ENCODE data around the gene CFAP77. TPM values are rescaled to one million over a fixed set of nuclear protein-coding genes. Genes with fewer than 3 reads are reported as not detected.
A peak's percentile ranks its signal among the peaks of the same experiment; 100 is the strongest.
"Not testable (repeated sequence)": the region's sequence is repeated elsewhere in the genome, so short reads cannot be mapped to it uniquely, and the experiment has no call there.

CFAP77 gene
- not detected for total RNA-seq

DNA sequence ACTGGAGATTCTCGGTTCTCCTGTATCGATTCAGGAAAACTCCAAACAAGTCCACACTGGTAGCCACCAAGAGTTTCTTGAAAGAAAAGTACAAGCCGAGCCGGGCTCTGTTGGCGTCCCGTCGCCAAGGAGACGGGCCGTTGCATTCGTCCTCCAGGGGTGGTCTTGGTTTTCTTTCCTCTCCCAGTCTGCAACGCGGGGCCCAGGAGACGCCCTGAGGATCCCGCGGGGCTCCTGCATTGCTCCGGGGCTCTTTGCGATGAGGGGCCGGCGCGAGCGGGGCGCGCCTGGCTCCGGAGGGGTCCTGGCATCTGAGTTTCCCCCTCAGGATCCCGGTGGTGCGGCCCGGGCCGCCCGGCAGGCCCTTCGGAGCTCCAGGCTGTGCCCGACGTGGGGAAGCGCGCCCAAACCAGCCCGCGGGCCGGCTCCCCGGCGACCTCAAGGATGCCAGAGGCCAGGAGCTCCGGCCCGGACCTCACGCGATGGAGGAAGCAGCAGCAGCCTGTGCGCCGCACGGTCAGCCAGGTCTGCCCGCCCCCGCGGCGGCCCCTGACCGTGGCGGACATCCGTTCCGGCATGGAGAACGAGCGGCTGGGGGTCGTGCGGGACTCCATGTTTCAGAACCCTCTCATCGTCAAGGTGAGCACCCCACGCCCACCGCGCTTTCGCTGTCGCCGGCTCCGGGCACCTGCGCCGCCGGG lies at the start of gene CFAP77:
Gene CFAP77, plus strand, starts transcription at position 384 of the 701 bp plus-strand sequence. Its CDS starts 61 bp downstream, at position 445.
- peaks cover 17% of the 10 kb centered on the region in 2 donors for H3K36me3 Mint-ChIP-seq
- H3K27ac Mint-ChIP-seq: peak within 1 kb of the TSS in 1 of 2 donors; percentile 29
- H3K9me3 Mint-ChIP-seq: no peaks in the 10 kb centered on the region
- ATAC-seq (peak in 1 of 2 donors; percentile 27), DNase-seq (ENCODE audit: low spot score in 2 of 2) (no peak)

DNA sequence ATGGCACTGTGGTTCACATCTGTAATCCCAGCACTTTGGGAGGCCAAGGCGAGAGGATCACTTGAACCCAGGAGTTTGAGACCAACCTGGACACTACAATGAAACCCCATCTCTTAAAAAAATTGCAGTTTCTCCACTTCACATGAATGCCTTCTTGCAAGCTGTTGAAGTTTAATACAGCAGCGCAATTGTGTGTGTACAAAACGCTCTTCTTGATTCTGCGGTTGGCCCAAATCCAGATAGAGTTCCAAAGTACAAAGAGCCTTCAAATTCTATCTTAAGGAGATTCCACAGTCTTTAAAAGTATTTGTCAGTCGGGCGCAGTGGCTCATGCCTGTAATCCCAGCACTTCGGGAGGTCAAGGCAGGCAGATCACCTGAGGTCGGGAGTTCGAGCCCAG lies 45.9 kb upstream of the CFAP77 start:
- H3K9me3 Mint-ChIP-seq: no peaks in the 10 kb centered on the region
- no peak for ATAC-seq
- H3K36me3 Mint-ChIP-seq: no peaks in the 10 kb centered on the region
- H3K27ac Mint-ChIP-seq: peak overlapping the region in 1 of 2 donors; percentile 9
- DNase-seq (ENCODE audit: low spot score in 2 of 2): no peak

DNA sequence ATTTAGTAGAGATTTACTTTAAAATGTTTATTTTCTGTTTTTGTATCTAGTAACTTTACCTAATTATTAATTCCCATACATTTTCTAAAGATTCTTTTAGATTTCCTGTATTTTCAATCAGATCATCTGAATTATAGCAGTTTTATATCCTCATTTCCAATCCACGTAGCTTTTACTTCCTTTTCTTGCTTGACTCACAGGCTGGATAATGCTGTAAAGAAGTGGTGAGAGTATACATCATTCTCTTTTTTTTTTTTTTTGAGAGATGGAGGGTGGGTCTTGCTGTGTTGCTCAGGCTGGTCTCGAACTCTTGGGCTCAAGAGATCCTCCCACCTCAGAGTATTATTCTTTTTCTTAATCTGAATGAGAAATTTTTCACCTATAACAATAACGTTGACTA lies 44.0 kb upstream of the CFAP77 start:
- no peak overlapping the region for H3K27ac Mint-ChIP-seq
- DNase-seq (ENCODE audit: low spot score in 2 of 2) (no peak), ATAC-seq (no peak)
- H3K36me3 Mint-ChIP-seq: no peaks in the 10 kb centered on the region
- H3K9me3 Mint-ChIP-seq: no peaks in the 10 kb centered on the region

DNA sequence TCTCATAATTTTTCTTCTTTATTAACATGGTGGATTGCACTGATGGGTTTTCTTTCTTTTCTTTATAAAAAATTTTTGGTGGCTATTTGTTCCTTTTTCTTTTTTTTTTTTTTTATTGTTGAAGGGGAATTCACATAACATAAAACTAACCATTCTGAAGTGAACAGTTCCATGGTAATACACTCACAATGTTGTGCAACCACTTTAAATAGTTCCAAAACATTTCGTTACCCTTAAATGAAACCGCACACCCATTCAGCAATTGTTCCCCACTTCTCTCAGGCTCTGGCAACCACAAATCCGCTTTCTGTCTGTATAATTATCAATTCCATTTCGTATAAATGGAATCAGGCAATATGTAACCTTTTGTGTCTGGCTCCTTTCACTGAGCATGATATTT lies 43.5 kb upstream of the CFAP77 start:
- DNase-seq (ENCODE audit: low spot score in 2 of 2) (no peak), ATAC-seq (no peak)
- Mint-ChIP-seq H3K36me3 (no peaks in the 10 kb centered on the region), H3K9me3 (no peaks in the 10 kb centered on the region), H3K27ac (no peak overlapping the region)

DNA sequence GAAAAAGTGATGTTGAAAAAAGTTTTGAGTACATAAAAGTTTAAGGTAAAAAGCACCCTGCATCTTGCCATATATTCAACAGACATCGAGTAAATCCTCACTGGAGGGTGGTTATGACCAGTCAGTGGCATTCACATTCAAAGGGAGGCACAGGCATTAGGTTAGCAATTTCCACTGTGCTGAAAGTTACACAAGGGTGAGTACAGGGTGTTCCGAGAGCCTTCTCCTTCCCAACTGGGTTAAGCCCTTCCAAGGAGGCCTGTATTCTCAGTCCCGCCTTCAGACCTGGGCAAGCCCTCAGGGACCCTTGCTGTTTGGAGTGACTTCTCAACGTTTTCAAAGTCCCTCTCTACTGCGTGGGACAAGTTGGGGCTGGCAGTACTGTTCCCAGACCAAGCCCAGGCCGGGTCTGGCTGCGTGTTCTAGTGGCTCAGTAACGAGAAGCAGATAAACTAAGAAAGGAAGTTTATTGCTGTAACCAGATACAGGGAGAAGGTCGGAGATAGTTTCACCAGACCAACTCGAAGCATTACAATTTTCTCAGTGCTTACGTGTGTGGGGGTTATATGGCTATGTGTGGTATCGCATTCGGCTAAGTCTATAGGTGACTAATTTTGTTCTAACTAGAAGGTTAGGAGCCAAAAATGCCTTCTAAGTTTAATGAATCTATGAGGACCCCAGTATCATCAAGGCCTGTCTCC lies 42.2 kb upstream of the CFAP77 start:
- ATAC-seq (no peak), DNase-seq (ENCODE audit: low spot score in 2 of 2) (no peak)
- no peak overlapping the region for H3K27ac Mint-ChIP-seq
- no peaks in the 10 kb centered on the region for H3K36me3 Mint-ChIP-seq
- no peaks in the 10 kb centered on the region for H3K9me3 Mint-ChIP-seq

DNA sequence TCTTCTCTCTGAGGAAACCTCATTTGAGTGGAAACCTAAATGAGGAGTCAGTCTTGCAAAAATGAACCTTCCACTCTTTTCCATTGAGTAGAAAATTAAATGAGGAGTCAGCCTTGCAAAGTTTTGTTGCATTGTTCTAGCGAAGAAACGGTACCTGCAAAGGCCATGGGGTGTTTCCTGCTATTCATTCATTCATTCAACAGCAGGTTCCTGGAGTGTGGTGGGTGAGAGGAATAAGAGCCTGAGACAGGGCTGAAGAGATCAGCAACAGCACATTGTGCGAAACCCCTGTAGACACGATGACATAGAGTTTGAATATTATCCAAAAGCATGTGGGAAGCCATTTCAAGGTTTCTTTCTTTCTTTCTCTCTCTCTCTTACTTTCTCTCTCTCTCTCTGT lies 40.6 kb upstream of the CFAP77 start:
- no peaks in the 10 kb centered on the region for H3K9me3 Mint-ChIP-seq
- no peak overlapping the region for H3K27ac Mint-ChIP-seq
- DNase-seq (ENCODE audit: low spot score in 2 of 2) (no peak), ATAC-seq (no peak)
- no peaks in the 10 kb centered on the region for H3K36me3 Mint-ChIP-seq

DNA sequence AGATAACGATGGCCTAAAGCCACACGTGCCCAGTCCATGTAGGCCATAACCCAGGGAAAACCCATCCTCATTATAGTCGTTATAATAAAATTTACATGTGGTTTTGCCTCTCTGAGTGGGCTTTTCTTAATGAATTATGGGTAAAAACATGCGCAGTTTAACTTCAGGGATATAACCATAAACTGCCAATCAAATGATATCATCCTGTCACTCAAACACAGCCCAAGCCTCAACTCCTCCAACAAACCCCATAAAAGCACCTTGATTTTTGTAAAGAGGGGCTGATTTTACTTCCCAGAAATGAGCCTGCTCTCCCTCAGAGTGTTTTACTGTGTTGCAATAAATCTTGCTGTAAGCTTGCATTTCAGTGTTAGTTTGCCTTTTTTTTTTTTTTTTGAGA lies 39.4 kb upstream of the CFAP77 start:
- Mint-ChIP-seq H3K36me3 (peaks cover 0 to 6% of the 10 kb centered on the region in 2 donors), H3K9me3 (no peaks in the 10 kb centered on the region), H3K27ac (no peak overlapping the region)
- DNase-seq (ENCODE audit: low spot score in 2 of 2) (no peak), ATAC-seq (no peak)

DNA sequence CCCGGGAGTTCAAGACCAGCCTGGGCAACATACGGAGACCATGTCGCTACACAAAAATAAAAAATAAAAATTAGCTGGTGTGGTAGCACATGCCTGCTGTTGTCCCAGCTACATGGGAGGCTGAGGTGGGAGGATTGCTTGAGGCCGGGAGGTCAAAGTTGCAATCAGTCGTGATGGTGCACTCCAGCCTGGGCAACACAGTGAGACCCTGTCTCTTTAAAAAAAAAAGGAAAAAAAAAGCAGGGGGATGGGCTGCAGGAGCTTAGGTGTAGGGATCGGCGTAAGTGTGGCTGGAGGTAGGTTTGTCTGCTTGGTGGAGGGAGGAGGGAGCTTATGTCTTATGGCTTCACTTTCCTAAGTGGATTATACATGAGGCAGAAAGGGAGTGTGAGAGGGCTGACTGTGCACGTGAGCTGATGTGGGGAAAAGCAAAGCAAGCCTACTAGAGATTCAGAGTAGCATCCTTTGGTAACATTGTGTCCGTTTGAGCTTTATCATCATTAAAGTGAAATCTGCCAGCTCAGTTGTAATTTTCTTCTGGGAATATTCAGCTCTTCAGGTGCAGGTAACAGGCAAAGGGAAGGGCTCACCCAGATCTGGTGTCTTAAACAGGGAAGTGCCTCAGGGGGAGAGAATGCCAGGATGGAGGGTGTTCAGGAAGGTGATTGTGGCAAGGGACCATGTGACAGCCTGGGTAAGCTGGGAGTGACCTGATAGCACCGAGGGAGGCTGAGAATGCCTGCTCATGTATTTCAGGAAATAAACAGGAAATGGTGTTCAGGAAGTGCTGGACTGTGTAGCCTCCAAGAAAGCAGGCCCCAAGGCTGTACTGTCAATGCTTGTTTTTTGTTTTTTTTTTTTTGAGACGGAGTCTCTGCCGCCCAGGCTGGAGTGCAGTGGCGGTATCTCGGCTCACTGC lies 37.6 kb upstream of the CFAP77 start:
- no peak for DNase-seq (ENCODE audit: low spot score in 2 of 2)
- Mint-ChIP-seq H3K9me3 (no peaks in the 10 kb centered on the region), H3K36me3 (peaks cover 0 to 12% of the 10 kb centered on the region in 2 donors), H3K27ac (peak overlapping the region; percentile 74 to 92)
- peak in 1 of 2 donors; percentile 53 for ATAC-seq

DNA sequence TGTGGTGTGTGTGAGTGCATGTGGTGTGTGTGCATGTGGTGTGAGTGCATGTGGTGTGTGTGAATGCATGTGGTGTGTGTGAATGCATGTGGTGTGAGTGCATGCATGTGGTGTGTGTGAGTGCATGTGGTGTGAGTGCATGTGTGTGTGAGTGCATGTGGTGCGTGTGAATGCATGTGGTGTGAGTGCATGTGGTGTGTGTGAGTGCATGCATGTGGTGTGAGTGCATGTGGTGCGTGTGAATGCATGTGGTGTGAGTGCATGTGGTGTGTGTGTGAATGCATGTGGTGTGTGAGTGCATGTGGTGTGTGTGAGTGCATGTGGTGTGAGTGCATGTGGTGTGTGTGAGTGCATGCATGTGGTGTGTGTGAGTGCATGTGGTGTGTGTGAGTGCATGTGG lies 32.2 kb upstream of the CFAP77 start:
- not testable (repeated sequence) for H3K27ac Mint-ChIP-seq; DNase-seq (ENCODE audit: low spot score in 2 of 2); ATAC-seq; H3K9me3 Mint-ChIP-seq
- peaks cover 0 to 12% of the 10 kb centered on the region in 2 donors for H3K36me3 Mint-ChIP-seq

DNA sequence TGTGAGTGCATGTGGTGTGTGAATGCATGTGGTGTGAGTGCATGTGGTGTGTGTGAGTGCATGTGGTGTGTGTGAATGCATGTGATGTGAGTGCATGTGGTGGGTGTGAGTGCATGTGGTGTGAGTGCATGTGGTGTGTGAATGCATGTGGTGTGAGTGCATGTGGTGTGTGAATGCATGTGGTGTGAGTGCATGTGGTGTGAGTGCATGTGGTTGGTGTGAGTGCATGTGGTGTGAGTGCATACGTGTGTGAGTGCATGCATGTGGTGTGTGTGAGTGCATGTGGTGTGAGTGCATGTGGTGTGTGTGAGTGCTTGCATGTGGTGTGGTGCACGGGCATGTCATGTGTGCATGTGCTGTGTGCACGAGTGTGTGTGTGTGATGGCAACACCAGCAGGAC lies 31.6 kb upstream of the CFAP77 start:
- not testable (repeated sequence) for H3K9me3 Mint-ChIP-seq; DNase-seq (ENCODE audit: low spot score in 2 of 2); ATAC-seq; H3K27ac Mint-ChIP-seq
- peaks cover 0 to 16% of the 10 kb centered on the region in 2 donors for H3K36me3 Mint-ChIP-seq

DNA sequence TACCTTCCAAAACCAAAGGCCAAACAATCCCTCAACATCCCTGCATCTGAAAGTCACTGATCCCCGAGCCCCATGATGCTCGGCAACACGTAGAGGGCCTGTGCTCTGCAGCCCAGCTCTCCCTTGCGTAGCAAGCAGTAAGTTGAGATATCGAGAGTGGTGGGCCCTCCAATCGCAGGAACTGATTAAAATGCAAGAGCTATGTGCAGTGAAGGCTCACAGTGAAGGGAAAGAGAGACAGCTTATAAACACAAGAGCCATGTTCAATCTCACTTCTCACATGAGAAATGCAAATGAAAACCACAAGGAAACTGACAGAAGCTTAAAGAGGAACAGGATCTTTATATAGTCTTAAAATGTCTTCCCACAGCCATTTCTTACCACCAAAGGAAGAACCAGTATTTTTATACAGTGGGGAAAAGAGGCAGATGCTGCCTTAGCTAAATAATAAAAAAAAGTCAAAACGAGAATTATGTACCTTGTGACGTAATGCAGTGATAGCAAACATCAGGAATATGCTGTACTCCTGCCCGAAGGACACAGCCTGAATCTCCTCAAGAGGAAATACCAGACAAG lies 28.0 kb upstream of the CFAP77 start:
- ATAC-seq: no peak
- Mint-ChIP-seq H3K27ac (peak overlapping the region in 1 of 2 donors; percentile 70), H3K9me3 (no peaks in the 10 kb centered on the region), H3K36me3 (peaks cover 7 to 20% of the 10 kb centered on the region in 2 donors)
- DNase-seq (ENCODE audit: low spot score in 2 of 2): no peak

DNA sequence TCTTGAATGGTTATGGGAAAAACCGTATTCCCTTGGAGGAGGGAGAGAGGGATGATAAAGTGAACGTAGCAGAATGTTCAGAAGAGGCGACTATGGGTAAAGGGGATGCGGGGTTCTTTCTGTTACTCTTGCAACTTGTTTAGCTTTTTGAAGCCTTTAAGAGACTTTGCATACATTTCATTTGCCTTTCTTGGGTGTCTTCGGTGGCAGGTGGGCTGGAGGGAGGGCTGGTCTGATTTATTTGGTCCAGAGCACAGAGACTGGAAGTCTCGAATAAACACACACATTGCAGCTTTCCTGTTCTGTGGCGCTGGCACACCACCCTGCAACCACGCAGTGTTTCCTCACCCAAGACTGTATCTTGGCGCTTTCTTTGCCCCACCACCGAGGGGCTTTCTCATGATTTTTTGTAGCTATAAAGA lies 26.5 kb upstream of the CFAP77 start:
- Mint-ChIP-seq H3K27ac (no peak overlapping the region), H3K36me3 (peaks cover 13 to 20% of the 10 kb centered on the region in 2 donors), H3K9me3 (no peaks in the 10 kb centered on the region)
- DNase-seq (ENCODE audit: low spot score in 2 of 2): no peak
- ATAC-seq: no peak

DNA sequence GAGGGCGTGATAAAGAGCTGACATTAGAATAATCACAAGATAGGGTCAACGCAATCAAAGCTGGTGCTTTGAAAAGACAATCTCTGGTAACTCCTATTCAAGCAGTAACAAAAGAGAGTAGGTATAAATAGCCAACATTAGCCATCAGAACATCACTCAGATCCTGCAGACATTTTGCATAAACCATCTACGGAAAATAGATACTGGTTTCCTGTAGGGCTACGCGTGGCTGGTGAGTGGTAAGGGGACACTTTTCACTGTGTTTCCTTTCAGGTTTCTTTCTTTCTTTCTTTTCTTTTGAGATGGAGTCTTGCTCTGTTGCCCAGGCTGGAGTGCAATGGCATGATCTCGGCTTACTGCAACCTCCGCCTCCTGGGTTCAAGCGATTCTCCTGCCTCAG lies 25.6 kb upstream of the CFAP77 start:
- ATAC-seq (no peak), DNase-seq (ENCODE audit: low spot score in 2 of 2) (no peak)
- Mint-ChIP-seq H3K9me3 (no peaks in the 10 kb centered on the region), H3K27ac (no peak overlapping the region), H3K36me3 (peaks cover 13 to 20% of the 10 kb centered on the region in 2 donors)

DNA sequence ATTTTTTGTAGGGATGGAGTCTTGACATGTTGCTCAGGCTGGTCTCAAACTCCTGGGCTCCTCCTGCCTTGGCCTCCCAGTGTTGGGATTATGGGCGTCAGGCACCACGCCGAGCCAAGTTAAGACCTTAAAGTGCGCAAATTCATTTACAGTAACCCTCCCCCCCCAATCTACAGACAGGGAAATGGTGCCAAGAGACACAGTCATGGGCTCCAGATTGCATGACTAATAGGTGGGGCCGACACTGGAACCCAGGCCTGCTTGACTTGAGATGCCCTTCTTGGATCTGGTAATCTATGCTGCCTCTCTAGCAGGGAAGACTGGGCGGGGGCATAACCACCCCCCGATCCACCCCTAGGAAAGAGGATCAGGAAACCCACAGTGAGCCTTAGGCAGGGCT lies 22.9 kb upstream of the CFAP77 start:
- Mint-ChIP-seq H3K27ac (peak overlapping the region in 1 of 2 donors; percentile 1), H3K9me3 (no peaks in the 10 kb centered on the region), H3K36me3 (peaks cover 18 to 27% of the 10 kb centered on the region in 2 donors)
- ATAC-seq (no peak), DNase-seq (ENCODE audit: low spot score in 2 of 2) (no peak)

DNA sequence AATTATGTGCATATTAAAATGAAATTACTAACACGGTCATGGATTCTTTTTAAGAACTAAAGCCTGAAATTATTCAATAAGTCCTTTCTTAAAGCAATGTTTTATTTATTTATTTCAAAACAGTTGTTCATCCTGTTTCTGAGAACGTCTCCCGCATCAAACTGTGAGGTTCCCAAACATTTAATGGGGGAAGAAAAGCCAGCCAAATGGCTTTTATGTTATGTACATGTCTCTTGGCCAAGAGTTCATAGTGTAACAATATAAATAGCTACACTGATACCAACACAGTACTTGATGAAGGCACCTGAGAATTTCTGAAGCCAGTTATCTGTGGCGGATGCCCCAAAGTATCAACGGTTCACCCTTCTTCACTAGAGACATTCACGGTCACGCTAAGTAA lies 19.0 kb upstream of the CFAP77 start:
- Mint-ChIP-seq H3K9me3 (no peaks in the 10 kb centered on the region), H3K27ac (no peak overlapping the region), H3K36me3 (peaks cover 21% of the 10 kb centered on the region in 2 donors)
- ATAC-seq: no peak
- no peak for DNase-seq (ENCODE audit: low spot score in 2 of 2)

DNA sequence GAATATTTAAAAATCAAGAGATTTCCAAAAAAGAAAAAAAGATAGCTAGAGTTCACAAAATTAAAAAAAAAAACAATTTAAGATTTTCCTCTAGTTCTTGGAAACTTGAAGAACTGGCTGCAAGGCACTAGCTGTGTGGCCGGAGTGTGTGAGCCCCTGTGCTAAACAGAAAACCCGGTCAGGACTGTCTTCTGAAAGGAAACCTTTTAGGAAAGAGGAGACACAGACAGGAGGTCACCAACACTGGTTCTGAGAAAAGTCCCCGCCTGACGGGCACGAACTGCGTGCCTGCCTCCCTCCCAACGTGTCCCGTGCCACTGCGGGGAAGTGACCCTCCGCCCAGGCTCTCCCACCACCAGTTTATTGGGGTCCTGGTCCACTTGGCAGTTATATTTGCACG lies 18.6 kb upstream of the CFAP77 start:
- Mint-ChIP-seq H3K27ac (no peak overlapping the region), H3K36me3 (peaks cover 20 to 22% of the 10 kb centered on the region in 2 donors), H3K9me3 (no peaks in the 10 kb centered on the region)
- ATAC-seq: no peak
- DNase-seq (ENCODE audit: low spot score in 2 of 2): no peak
